ENCODE results near the gene WIPI1.
A peak's percentile ranks its signal among the peaks of the same experiment; 100 is the strongest.

DNA sequence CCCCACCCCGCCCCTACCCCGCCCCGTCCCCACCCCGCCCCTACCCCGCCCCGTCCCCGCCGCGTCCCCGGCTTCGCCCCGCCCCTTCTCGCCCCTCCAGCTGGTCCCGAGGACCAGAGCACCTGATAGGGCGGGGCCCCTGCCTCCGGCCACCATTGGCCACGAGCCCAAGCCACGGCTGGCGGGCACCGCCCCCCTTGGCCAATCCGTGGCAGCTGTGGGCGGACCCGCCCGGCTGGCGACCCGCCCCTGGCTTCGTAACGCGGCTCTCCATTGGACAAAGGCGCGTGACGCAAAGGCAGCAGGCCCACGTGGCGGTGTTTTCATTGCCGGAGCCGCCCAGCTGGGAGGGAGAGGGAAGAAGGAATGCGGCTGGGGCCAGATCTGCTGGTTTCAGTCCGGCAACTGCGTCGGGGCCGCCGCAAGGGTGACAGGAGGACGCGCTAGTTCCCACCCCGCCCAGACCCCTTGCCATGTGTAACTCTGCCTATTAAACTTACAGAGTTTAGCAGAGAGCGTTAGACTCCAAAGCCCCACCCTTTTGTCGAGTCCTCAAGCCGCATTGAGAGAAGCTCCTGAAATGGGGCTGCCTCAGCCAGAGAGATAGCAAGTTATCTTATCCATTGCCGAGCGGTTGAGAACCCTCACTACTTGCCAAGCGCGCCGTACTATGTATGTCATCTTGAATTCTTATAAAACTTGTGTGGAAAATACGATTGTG is 403 bp upstream of the WIPI1 start:
- TF ChIP-seq, protein P1, sequence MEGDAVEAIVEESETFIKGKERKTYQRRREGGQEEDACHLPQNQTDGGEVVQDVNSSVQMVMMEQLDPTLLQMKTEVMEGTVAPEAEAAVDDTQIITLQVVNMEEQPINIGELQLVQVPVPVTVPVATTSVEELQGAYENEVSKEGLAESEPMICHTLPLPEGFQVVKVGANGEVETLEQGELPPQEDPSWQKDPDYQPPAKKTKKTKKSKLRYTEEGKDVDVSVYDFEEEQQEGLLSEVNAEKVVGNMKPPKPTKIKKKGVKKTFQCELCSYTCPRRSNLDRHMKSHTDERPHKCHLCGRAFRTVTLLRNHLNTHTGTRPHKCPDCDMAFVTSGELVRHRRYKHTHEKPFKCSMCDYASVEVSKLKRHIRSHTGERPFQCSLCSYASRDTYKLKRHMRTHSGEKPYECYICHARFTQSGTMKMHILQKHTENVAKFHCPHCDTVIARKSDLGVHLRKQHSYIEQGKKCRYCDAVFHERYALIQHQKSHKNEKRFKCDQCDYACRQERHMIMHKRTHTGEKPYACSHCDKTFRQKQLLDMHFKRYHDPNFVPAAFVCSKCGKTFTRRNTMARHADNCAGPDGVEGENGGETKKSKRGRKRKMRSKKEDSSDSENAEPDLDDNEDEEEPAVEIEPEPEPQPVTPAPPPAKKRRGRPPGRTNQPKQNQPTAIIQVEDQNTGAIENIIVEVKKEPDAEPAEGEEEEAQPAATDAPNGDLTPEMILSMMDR (IDR thresholded peaks at IDR 0.05), result peak in 1 of 3 experiments; percentile 5
- peak; percentile 61 for TF ChIP-seq POLR2A (IDR thresholded peaks at IDR 0.05)

All from testis (tissue), 2 donors.